ENCODE measurements around the gene SLC17A9.

Gene SLC17A9

DNA sequence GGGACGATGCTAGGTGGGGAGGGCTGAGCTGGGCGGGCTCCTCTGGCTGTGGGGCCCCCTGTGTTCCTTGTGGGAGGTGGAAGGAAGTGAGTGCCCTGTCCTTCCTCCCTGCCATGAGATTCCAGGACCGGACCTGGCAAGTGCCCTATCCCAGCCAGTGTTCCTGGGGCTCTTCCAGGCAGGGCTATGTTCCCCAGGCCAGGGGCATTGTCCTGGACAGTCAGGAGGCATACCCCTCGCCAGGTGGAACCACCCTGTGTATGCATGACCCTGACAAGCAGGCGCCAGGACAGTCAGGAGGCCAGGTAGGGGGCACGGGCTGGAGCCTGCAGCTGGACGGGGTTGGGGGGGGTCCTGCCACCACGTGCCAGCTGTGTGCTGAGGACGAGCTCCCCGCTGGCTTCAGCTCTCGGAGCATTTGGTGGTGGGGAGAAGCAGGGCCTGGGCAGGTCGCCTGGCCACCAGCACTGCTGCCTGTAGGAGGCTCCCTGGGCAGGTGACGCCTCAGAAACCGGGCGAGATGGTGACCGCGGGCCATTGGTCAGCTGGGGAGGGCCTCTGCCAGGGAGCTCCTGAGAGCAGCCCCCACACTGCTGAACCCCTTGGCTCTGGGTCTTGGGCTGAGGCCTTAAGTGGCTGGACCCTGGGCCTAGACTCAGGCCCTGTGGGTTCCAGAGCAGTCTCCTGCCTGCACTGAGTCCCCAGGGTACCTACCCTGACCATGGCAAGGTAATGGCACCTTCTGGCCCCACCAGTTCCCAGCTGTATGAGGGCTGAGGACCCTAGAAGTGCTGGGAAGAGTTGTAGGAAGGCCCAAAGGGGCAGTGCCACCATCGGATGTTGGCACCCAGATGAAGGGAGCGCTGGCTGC, 694 bp downstream of the SLC17A9 start:
- ChIA-PET CTCF (interaction anchor here (0.5 to 1.0 kb wide), 7 partner anchors 13 to 224 kb away, joined by 3 to 8 read pairs (median 3); no protein-coding TSS in a partner anchor), POLR2A (ENCODE audit: low non-redundant PET) (no interaction called here)
- H3K27ac ChIP-seq, result no peak overlapping the region; the same call in 1 of the 2 replicates
- DNase-seq (ENCODE audit: low spot score), result no peak
- TF ChIP-seq, protein P1, sequence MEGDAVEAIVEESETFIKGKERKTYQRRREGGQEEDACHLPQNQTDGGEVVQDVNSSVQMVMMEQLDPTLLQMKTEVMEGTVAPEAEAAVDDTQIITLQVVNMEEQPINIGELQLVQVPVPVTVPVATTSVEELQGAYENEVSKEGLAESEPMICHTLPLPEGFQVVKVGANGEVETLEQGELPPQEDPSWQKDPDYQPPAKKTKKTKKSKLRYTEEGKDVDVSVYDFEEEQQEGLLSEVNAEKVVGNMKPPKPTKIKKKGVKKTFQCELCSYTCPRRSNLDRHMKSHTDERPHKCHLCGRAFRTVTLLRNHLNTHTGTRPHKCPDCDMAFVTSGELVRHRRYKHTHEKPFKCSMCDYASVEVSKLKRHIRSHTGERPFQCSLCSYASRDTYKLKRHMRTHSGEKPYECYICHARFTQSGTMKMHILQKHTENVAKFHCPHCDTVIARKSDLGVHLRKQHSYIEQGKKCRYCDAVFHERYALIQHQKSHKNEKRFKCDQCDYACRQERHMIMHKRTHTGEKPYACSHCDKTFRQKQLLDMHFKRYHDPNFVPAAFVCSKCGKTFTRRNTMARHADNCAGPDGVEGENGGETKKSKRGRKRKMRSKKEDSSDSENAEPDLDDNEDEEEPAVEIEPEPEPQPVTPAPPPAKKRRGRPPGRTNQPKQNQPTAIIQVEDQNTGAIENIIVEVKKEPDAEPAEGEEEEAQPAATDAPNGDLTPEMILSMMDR (conservative IDR thresholded peaks at IDR 0.05; ENCODE audit: low read depth), result no peak

- CTCF ChIA-PET, result interaction anchor here (0.5 to 1.0 kb wide), 7 partner anchors 11 to 94 kb away, joined by 3 to 8 read pairs (median 4); no protein-coding TSS in a partner anchor
Observed at GRCh38 chr20:62953839-62954703, 1.6 kb downstream of the SLC17A9 start.

GRCh38 chr20:62955519-62956386, 3.2 kb downstream of the SLC17A9 start:
- H3K27ac ChIP-seq, result no peak overlapping the region
- POLR2A ChIA-PET (ENCODE audit: low non-redundant PET), result no interaction called here
- CTCF ChIA-PET, result interaction anchor here (0.6 to 0.8 kb wide), 3 partner anchors 33 to 147 kb away, joined by 3 to 4 read pairs (median 4); no protein-coding TSS in a partner anchor
- DNase-seq (ENCODE audit: low spot score), result no peak
- TF ChIP-seq, protein P1 (conservative IDR thresholded peaks at IDR 0.05; ENCODE audit: low read depth), result no peak

More at GRCh38 chr20:62953839-62954703, 1.6 kb downstream of the SLC17A9 start:
- TF ChIP-seq, protein P1 (conservative IDR thresholded peaks at IDR 0.05; ENCODE audit: low read depth), result no peak
- no peak for DNase-seq (ENCODE audit: low spot score)
- H3K27ac ChIP-seq, result no peak overlapping the region; the same call in 1 of the 2 replicates
- POLR2A ChIA-PET (ENCODE audit: low non-redundant PET), result interaction anchor here (0.6 kb wide), 1 partner anchor 24 kb away, joined by 4 read pairs; no protein-coding TSS in a partner anchor

- POLR2A ChIA-PET (ENCODE audit: low non-redundant PET), result no interaction called here
- no peak overlapping the region for H3K27ac ChIP-seq
- CTCF ChIA-PET, result interaction anchor here (0.6 to 0.8 kb wide), 4 partner anchors 19 to 426 kb away, joined by 3 to 4 read pairs (median 4); no protein-coding TSS in a partner anchor
- DNase-seq (ENCODE audit: low spot score), result no peak
- TF ChIP-seq, protein P1 (conservative IDR thresholded peaks at IDR 0.05; ENCODE audit: low read depth), result no peak
Observed at GRCh38 chr20:62956387-62957135, 4.1 kb downstream of the SLC17A9 start.

DNA sequence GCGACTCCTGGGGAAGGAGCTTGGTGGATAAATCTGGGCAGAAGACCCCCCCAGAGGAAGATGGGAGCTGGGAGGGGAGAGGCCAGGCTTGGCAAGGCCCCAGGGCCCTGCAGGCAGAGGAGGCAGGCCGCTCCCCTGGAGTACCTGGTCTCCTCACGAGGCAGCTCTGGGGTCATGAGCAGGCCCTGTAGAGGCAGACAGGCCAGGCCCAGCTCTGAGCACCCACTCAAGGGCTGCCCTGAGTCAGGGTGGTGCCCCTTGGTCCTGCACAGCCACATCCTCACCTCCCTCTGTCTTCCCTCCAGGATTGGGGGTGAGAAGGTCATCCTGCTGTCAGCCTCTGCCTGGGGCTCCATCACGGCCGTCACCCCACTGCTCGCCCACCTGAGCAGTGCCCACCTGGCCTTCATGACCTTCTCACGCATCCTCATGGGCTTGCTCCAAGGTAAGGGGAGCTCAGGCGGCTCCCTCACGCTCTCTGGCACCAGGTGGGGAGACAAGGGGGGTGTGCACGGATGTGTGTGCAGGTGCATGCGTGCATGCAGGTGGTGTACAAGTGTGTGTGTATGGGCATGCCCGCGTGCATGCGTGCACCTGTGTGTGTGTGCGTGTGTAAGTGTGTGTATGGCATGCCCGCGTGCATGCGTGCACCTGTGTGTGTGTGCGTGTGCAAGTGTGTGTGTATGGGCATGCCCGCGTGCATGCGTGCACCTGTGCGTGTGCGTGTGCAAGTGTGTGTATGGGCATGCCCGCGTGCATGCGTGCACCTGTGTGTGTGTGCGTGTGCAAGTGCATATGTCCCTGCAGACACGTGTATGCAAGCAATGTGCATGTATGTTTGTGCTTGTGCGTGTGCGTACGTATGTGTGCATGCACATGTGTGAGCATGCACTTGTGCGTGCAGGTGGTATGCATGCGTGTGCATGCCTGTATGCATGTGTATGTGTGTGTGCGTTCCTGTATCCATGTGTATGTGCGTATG, 4.9 kb downstream of the SLC17A9 start:
- DNase-seq (ENCODE audit: low spot score), result no peak
- ChIA-PET CTCF (interaction anchor here (0.6 kb wide), 2 partner anchors 20 to 425 kb away, joined by 3 to 4 read pairs; no protein-coding TSS in a partner anchor), POLR2A (ENCODE audit: low non-redundant PET) (no interaction called here)
- H3K27ac ChIP-seq, result no peak overlapping the region
- TF ChIP-seq, protein P1 (conservative IDR thresholded peaks at IDR 0.05; ENCODE audit: low read depth), result no peak
